GM19438 (cell line): ENCODE data around the gene ZNF507.

Source experiments
- ATAC-seq: cut with Tn5 transposase; IDR thresholded peaks from one replicate; pipeline ENCODE4 v1.9.1; 2021; ENCODE audit warnings: low read depth; ENCODE audit not compliant: unreplicated experiment

ZNF507 gene

GRCh38 chr19:32339423-32339822, 6.0 kb upstream of the ZNF507 start:
- no peak for ATAC-seq

- no peak for ATAC-seq
Observed at GRCh38 chr19:32339988-32340874, 5.2 kb upstream of the ZNF507 start.

GRCh38 chr19:32342695-32343094, 2.7 kb upstream of the ZNF507 start:
- no peak for ATAC-seq

- no peak for ATAC-seq
Observed at GRCh38 chr19:32343550-32344262, 1.7 kb upstream of the ZNF507 start.

- no peak for ATAC-seq
Observed at GRCh38 chr19:32346901-32347300, 1.5 kb downstream of the ZNF507 start.

GRCh38 chr19:32347573-32347972, 2.2 kb downstream of the ZNF507 start:
- no peak for ATAC-seq

GRCh38 chr19:32349051-32349450, 3.6 kb downstream of the ZNF507 start:
- no peak for ATAC-seq

- ATAC-seq, result no peak
Observed at GRCh38 chr19:32349724-32350470, 4.5 kb downstream of the ZNF507 start.

GRCh38 chr19:32350471-32350865, 5.1 kb downstream of the ZNF507 start:
- ATAC-seq, result no peak

- no peak for ATAC-seq
Observed at GRCh38 chr19:32350987-32351348, 5.6 kb downstream of the ZNF507 start.

- no peak for ATAC-seq
Observed at GRCh38 chr19:32352241-32352630, 6.8 kb downstream of the ZNF507 start.

GRCh38 chr19:32354345-32354744, 8.9 kb downstream of the ZNF507 start:
- no peak for ATAC-seq

- ATAC-seq, result no peak
Observed at GRCh38 chr19:32355309-32355708, 9.9 kb downstream of the ZNF507 start.

GRCh38 chr19:32357720-32358119, 12.3 kb downstream of the ZNF507 start:
- ATAC-seq, result no peak

GRCh38 chr19:32358321-32358720, 12.9 kb downstream of the ZNF507 start:
- ATAC-seq, result no peak

- no peak for ATAC-seq
Observed at GRCh38 chr19:32359581-32359980, 14.2 kb downstream of the ZNF507 start.

- ATAC-seq, result no peak
Observed at GRCh38 chr19:32361574-32362317, 16.3 kb downstream of the ZNF507 start.

GRCh38 chr19:32362318-32362691, 16.9 kb downstream of the ZNF507 start:
- ATAC-seq, result no peak

GRCh38 chr19:32363175-32363574, 17.8 kb downstream of the ZNF507 start:
- ATAC-seq, result no peak

- no peak for ATAC-seq
Observed at GRCh38 chr19:32363632-32364031, 18.2 kb downstream of the ZNF507 start.

- ATAC-seq, result no peak
Observed at GRCh38 chr19:32364040-32364439, 18.6 kb downstream of the ZNF507 start.
